Gastrocnemius medialis (tissue), 4 donors: ENCODE data around the gene RNF112. TPM values are rescaled to one million over a fixed set of nuclear protein-coding genes. Genes with fewer than 3 reads are reported as not detected.

Experiments
- ATAC-seq, 2 donors: fragments of 150-250 bp; one replicate each; pipeline ENCODE4 v1.9.1; 2016
- DNase-seq, 2 donors: peaks; one replicate each; pipeline ENCODE4 v3.0.0-alpha.2; 2019
- H3K27ac ChIP-seq, 4 donors: fragments of 200-600 bp; sonication (generic); 1 replicate in 1 of 4; 2 replicates in 3 of 4; pipeline ENCODE4 v1.5.1; 2016 to 2018; ENCODE audit warnings: mild to moderate bottlenecking in 2 of 4, moderate library complexity in 1 of 4
- H3K27me3 ChIP-seq, 3 donors: fragments of 200-600 bp; sonication (generic) in 2 of 3; 1 replicate in 1 of 3; 2 replicates in 2 of 3; pipeline versions ENCODE4 v1.5.1 to v1.6.0; 2016 to 2019; ENCODE audit warnings: mild to moderate bottlenecking in 1 of 3, moderate library complexity in 1 of 3
- H3K36me3 ChIP-seq, 2 donors: fragments of 200-600 bp; sonication (generic) in 1 of 2; one replicate each; pipeline ENCODE4 v1.5.1; 2017 to 2018
- H3K4me1 ChIP-seq, 2 donors: fragments of 200-600 bp; sonication (generic) in 1 of 2; one replicate each; pipeline ENCODE4 v1.5.1; 2016 to 2017; ENCODE audit warnings: mild to moderate bottlenecking in 2 of 2
- H3K4me3 ChIP-seq, 4 donors: fragments of 200-600 bp; sonication (generic) in 3 of 4; 1 replicate in 1 of 4; 2 replicates in 3 of 4; pipeline ENCODE4 v1.5.1; 2016 to 2019; ENCODE audit warnings: mild to moderate bottlenecking in 2 of 4
- H3K9me3 ChIP-seq, 3 donors: fragments of 200-600 bp; sonication (generic) in 2 of 3; 1 replicate in 1 of 3; 2 replicates in 2 of 3; pipeline ENCODE4 v1.5.1; 2016 to 2019
- POLR2A ChIP-seq, 2 donors: fragments of 450-650 bp; IDR thresholded peaks; one replicate each; pipeline ENCODE4 v1.6.1; 2017; ENCODE audit warnings: antibody characterized with exemption in 2 of 2, mild to moderate bottlenecking in 2 of 2, moderate library complexity in 2 of 2
- in situ Hi-C, 4 donors: fragments of 200-750 bp; cut with MboI; loops; one replicate each; pipeline versions ENCODE4 v1.15.0 to v1.8.0; 2017; ENCODE audit warnings: low sequenced_read_pairs in 4 of 4
- intact Hi-C: fragments of 100-400 bp; cut with DNase I; formaldehyde crosslinking; loops from one replicate; pipeline ENCODE4 v1.15.1; 2023; ENCODE audit warnings: low total_unique reads
- total RNA-seq, 4 donors: library from RNA; depleted of rRNA; stranded (reverse); fragments of >200 nt; gene quantifications; one replicate each; pipeline versions ENCODE4 v1.1.0 to v1.2.3, GENCODE V29; 2016
- TF ChIP-seq, protein P1 (sequence below), 5 experiments: fragments of 450-650 bp in 3 of 5; fragments of 200-600 bp in 2 of 5; sonication (generic) in 2 of 5; IDR thresholded peaks in 4 of 5; conservative IDR thresholded peaks in 1 of 5; 1 replicate in 4 of 5; 2 replicates in 1 of 5; pipeline ENCODE4 v1.5.1; 2016 to 2019; ENCODE audit warnings: antibody characterized with exemption in 5 of 5, mild to moderate bottlenecking in 3 of 5, moderate library complexity in 3 of 5

RNF112 gene
- total RNA-seq, 4 donors from 2014 or later, result 0.51 to 0.98 (median 0.57) TPM

DNA sequence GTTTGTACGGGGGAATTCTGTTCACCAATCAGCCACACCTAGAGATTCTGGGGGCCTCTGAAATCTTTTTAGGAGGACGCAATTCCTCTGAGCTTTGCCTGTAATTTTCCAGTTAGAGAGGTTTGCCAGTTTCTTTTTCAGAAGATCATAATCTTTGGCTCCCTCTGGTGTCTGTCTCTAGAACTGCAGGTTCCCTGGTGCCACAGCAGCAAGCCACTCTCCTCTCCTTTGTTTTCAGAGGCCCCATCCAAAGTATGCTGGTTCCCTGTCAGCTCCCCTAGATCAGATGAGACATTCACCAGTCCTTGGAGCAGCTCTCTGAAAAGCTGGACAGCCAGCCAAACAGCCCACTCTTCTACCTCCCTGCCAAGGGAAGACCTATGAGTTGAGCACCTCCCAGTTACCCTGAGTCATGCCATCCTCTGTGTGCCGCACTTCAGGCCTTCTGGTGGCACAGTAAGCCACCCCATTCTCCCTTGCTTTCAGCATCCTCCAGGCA is 36.1 kb downstream of the RNF112 start:
- H3K36me3 ChIP-seq, result no peaks in the 10 kb centered on the region
- no peaks in the 10 kb centered on the region for H3K9me3 ChIP-seq
- H3K4me1 ChIP-seq, result peaks cover 0 to 3% of the 10 kb centered on the region in 2 donors
- intact Hi-C loops, result loop anchor here (1.0 to 5.0 kb wide), 2 partner anchors 70 to 85 kb away; partner anchors contain the start of genes B9D1 and MAPK7
- peak overlapping the region; percentile 1 to 68 (median 50) for H3K27ac ChIP-seq
- peak; percentile 88 to 93 for ATAC-seq
- in situ Hi-C loops, result loop anchor here (5.0 kb wide), 2 partner anchors 80 to 85 kb away; partner anchors contain the start of gene B9D1 (in 3 of the 4)
- DNase-seq, result peak; percentile 53 to 60
- TF ChIP-seq, protein P1, sequence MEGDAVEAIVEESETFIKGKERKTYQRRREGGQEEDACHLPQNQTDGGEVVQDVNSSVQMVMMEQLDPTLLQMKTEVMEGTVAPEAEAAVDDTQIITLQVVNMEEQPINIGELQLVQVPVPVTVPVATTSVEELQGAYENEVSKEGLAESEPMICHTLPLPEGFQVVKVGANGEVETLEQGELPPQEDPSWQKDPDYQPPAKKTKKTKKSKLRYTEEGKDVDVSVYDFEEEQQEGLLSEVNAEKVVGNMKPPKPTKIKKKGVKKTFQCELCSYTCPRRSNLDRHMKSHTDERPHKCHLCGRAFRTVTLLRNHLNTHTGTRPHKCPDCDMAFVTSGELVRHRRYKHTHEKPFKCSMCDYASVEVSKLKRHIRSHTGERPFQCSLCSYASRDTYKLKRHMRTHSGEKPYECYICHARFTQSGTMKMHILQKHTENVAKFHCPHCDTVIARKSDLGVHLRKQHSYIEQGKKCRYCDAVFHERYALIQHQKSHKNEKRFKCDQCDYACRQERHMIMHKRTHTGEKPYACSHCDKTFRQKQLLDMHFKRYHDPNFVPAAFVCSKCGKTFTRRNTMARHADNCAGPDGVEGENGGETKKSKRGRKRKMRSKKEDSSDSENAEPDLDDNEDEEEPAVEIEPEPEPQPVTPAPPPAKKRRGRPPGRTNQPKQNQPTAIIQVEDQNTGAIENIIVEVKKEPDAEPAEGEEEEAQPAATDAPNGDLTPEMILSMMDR (IDR thresholded peaks at IDR 0.05 in 4 of 5, conservative IDR thresholded peaks at IDR 0.05 in 1 of 5), result peak; percentile 89 to 96 (median 94)
- no peak for TF ChIP-seq POLR2A (IDR thresholded peaks at IDR 0.05)
- H3K4me3 ChIP-seq, result no peak overlapping the region
- H3K27me3 ChIP-seq, result no peaks in the 10 kb centered on the region

DNA sequence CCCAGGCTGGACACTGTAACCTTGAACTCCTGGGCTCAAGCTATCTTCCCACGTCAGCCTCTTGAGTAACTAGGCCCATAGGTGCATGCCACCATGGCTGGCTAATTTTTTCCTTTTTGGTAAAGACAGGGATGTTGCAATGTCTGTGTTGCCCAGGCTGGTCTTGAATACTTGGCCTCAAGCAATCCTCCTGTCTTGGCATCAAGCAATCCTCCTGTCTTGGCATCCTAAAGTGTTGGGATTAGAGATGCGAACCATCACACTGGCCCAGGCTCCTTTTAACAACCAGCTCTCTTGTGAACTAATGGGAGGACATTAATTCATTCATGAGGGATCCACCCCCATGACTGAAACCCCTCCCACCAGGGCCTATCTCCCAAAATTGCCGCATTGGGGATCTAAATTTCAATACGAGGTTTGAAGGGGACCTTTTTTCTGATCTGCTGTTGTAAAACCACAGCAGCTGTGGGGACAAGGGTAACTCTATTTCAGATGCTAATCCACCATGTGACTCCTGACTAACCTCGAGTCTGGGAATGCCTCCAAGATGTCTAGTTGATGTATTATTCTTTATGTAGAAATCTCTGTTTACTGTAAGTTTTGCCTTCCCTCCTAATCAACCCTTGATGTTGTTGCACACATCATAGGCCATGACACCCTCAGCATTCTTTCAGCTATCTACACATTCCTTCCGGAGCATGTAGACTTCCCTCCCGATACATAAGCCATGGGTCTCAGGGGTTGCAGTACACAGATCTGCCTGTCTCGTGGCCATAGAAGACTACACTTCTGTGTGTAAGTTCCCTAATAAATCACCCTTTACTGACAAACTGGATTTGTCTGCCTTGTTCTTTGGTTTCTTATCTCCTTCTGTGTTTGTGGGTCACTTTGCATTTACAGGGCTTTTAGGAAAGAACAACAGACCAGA is 37.6 kb downstream of the RNF112 start:
- no peaks in the 10 kb centered on the region for H3K27me3 ChIP-seq
- no peak for TF ChIP-seq POLR2A (IDR thresholded peaks at IDR 0.05)
- TF ChIP-seq, protein P1 (IDR thresholded peaks at IDR 0.05 in 4 of 5, conservative IDR thresholded peaks at IDR 0.05 in 1 of 5), result no peak
- DNase-seq (no peak), ATAC-seq (peak in 1 of 2 donors; percentile 61)
- in situ Hi-C loops (loop anchor here (5.0 kb wide), 2 partner anchors 81 to 86 kb away; partner anchors contain the start of gene B9D1 (in 3 of the 4)), intact Hi-C loops (loop anchor here (5.0 kb wide), 1 partner anchor 71 kb away; the partner anchor contains the start of gene MAPK7)
- peak overlapping the region; percentile 16 to 51 (median 44) for H3K27ac ChIP-seq
- H3K9me3 ChIP-seq, result no peaks in the 10 kb centered on the region
- no peak overlapping the region for H3K4me3 ChIP-seq
- peaks cover 0 to 3% of the 10 kb centered on the region in 2 donors for H3K4me1 ChIP-seq
- no peaks in the 10 kb centered on the region for H3K36me3 ChIP-seq

DNA sequence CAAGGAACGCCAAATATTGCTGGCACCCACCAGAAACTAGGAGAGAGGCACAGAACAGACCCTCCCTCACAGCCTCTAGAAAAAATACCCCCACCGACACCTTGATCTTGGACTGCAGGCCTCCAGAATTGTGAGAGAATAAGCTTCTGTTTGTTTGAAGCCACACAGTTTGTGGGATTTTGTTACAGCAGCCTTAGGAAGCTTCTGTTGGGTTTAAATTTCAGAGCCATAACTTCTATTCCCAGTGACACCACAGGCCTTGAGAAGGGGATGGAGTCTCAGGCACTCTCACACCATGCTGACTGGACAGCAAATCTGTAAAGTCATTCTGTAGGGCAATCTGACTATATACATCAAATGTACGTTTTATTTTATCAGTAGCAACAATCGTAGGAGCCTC is 38.6 kb downstream of the RNF112 start:
- H3K27ac ChIP-seq, result no peak overlapping the region
- no peak overlapping the region for H3K4me3 ChIP-seq
- no peaks in the 10 kb centered on the region for H3K36me3 ChIP-seq
- no peak for ATAC-seq
- H3K9me3 ChIP-seq, result no peaks in the 10 kb centered on the region
- no peak for TF ChIP-seq POLR2A (IDR thresholded peaks at IDR 0.05)
- TF ChIP-seq, protein P1 (IDR thresholded peaks at IDR 0.05 in 4 of 5, conservative IDR thresholded peaks at IDR 0.05 in 1 of 5), result no peak
- in situ Hi-C loops, result loop anchor here (5.0 kb wide), 2 partner anchors 82 to 87 kb away; partner anchors contain the start of gene B9D1 (in 3 of the 4)
- intact Hi-C loops, result loop anchor here (5.0 kb wide), 1 partner anchor 72 kb away; the partner anchor contains the start of gene MAPK7
- no peak for DNase-seq
- H3K27me3 ChIP-seq, result no peaks in the 10 kb centered on the region
- peaks cover 0 to 3% of the 10 kb centered on the region in 2 donors for H3K4me1 ChIP-seq

DNA sequence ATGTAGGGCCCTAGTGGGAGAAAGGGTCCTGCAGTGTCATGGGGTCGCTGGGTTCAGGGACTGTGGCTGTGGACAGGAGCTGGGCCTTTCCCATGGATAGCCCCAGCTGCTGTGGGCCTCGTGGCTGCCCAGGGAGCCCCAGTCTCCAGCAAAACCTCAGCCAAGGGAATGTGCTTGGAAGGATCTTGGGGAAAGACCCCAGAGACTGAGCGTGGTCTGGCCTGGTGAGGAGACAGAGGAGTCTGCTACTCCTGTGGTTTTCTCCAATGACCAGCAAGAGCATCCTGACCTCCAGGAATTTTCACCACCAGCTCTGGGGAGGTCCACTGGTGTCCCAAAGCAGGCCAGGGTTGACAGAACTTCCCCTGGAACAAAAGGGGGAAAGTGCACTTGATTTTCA is 42.3 kb downstream of the RNF112 start:
- TF ChIP-seq, protein P1 (IDR thresholded peaks at IDR 0.05 in 4 of 5, conservative IDR thresholded peaks at IDR 0.05 in 1 of 5), result no peak
- TF ChIP-seq POLR2A (IDR thresholded peaks at IDR 0.05), result no peak
- in situ Hi-C loops, result no loop called here

More for the DNA sequence above, 42.3 kb downstream of the RNF112 start:
- Histone ChIP-seq H3K9me3 (no peaks in the 10 kb centered on the region), H3K36me3 (no peaks in the 10 kb centered on the region), H3K27me3 (no peaks in the 10 kb centered on the region), H3K27ac (no peak overlapping the region), H3K4me1 (no peaks in the 10 kb centered on the region), H3K4me3 (no peak overlapping the region)
- ATAC-seq (no peak), DNase-seq (no peak)
- intact Hi-C loops, result no loop called here
